NCI-H1092 treated with DMSO at 0.1 percent for 48 hours (cell line): ENCODE data around the gene ARHGEF2.
"Not testable (repeated sequence)": the region's sequence is repeated elsewhere in the genome, so short reads cannot be mapped to it uniquely, and the experiment has no call there.

Experiments used
- DNase-seq: peaks from one replicate; lab custom pipeline; 2025; lab: John Stamatoyannopoulos, UW

ARHGEF2 gene

GRCh38 chr1:155990005-155990739 is 11.8 kb upstream of the ARHGEF2 start:
- DNase-seq = no peak

GRCh38 chr1:155989242-155990004 is 11.1 kb upstream of the ARHGEF2 start:
- peak; percentile 53 for DNase-seq

- not testable (repeated sequence) for DNase-seq
These were observed 6.7 kb upstream of the ARHGEF2 start for GRCh38 chr1:155984903-155985645.

- peak; percentile 41 for DNase-seq
These were observed 6.0 kb upstream of the ARHGEF2 start for GRCh38 chr1:155984341-155984740.

- peak; percentile 44 for DNase-seq
These were observed 5.1 kb upstream of the ARHGEF2 start for GRCh38 chr1:155983191-155984024.

GRCh38 chr1:155982106-155982505 is 3.8 kb upstream of the ARHGEF2 start:
- DNase-seq = no peak

GRCh38 chr1:155981266-155982088 is 3.1 kb upstream of the ARHGEF2 start:
- no peak for DNase-seq

- no peak for DNase-seq
These were observed 1.4 kb upstream of the ARHGEF2 start for GRCh38 chr1:155979597-155980343.

GRCh38 chr1:155978973-155979429 is 654 bp upstream of the ARHGEF2 start:
- no peak for DNase-seq

- peak; percentile 53 for DNase-seq
These were observed 540 bp downstream of the ARHGEF2 start for GRCh38 chr1:155977690-155978324.

- DNase-seq = peak; percentile 63
These were observed 1.2 kb downstream of the ARHGEF2 start for GRCh38 chr1:155976913-155977689.

- DNase-seq = peak; percentile 95
These were observed 2.1 kb downstream of the ARHGEF2 start for GRCh38 chr1:155976062-155976912.

GRCh38 chr1:155975375-155976061 is 2.8 kb downstream of the ARHGEF2 start:
- DNase-seq = no peak

GRCh38 chr1:155974208-155975115 is 3.9 kb downstream of the ARHGEF2 start:
- DNase-seq = peak; percentile 89

- DNase-seq = no peak
These were observed 4.6 kb downstream of the ARHGEF2 start for GRCh38 chr1:155973723-155974122.
